Testis (tissue), 2 donors: ENCODE results near the gene TIAM2.

ENCODE experiments used
- POLR2A ChIP-seq: fragments of 450-650 bp; IDR thresholded peaks from one replicate; pipeline ENCODE4 v1.6.1; 2017; ENCODE audit warnings: antibody characterized with exemption, mild to moderate bottlenecking, moderate library complexity
- TF ChIP-seq, protein P1 (sequence below), 3 experiments: fragments of 450-650 bp in 2 of 3; fragments of 200-600 bp in 1 of 3; sonication (generic) in 1 of 3; IDR thresholded peaks; one replicate each; pipeline ENCODE4 v1.5.1; 2016 to 2019; ENCODE audit warnings: antibody characterized with exemption in 3 of 3, mild to moderate bottlenecking in 2 of 3, moderate library complexity in 1 of 3

- TF ChIP-seq, protein P1, sequence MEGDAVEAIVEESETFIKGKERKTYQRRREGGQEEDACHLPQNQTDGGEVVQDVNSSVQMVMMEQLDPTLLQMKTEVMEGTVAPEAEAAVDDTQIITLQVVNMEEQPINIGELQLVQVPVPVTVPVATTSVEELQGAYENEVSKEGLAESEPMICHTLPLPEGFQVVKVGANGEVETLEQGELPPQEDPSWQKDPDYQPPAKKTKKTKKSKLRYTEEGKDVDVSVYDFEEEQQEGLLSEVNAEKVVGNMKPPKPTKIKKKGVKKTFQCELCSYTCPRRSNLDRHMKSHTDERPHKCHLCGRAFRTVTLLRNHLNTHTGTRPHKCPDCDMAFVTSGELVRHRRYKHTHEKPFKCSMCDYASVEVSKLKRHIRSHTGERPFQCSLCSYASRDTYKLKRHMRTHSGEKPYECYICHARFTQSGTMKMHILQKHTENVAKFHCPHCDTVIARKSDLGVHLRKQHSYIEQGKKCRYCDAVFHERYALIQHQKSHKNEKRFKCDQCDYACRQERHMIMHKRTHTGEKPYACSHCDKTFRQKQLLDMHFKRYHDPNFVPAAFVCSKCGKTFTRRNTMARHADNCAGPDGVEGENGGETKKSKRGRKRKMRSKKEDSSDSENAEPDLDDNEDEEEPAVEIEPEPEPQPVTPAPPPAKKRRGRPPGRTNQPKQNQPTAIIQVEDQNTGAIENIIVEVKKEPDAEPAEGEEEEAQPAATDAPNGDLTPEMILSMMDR (IDR thresholded peaks at IDR 0.05): no peak
- TF ChIP-seq POLR2A: no peak
These were observed 206.5 kb downstream of the TIAM2 start for GRCh38 chr6:155201461-155202226.
